Loucy (cell line): ENCODE results near the gene CDH5.

ENCODE experiments used
- EZH2phosphoT487 ChIP-seq: fragments of 200-600 bp; IDR thresholded peaks from 2 replicates; pipeline ENCODE4 v1.6.1; 2018; ENCODE audit warnings: antibody characterized with exemption, mild to moderate bottlenecking, moderate library complexity, borderline replicate concordance
- TF ChIP-seq, protein P1 (sequence below): fragments of 200-600 bp; sonication (generic); conservative IDR thresholded peaks from 2 replicates; pipeline ENCODE4 v1.5.1; 2014; ENCODE audit warnings: mild to moderate bottlenecking, antibody characterized with exemption, low read length

DNA sequence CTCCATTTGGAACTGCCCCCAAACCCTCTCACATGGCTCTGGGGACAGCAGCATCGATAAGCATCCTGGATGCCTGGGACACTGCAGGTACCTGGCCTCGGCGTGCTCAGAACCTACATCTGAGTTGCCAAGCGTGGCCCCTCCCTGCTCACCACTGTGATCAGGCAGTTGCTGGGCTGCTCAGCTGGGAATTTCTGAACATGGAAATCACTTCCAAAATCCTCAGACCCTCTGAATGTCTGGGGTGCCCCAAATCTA, 6.3 kb downstream of the CDH5 start:
- TF ChIP-seq, protein P1, sequence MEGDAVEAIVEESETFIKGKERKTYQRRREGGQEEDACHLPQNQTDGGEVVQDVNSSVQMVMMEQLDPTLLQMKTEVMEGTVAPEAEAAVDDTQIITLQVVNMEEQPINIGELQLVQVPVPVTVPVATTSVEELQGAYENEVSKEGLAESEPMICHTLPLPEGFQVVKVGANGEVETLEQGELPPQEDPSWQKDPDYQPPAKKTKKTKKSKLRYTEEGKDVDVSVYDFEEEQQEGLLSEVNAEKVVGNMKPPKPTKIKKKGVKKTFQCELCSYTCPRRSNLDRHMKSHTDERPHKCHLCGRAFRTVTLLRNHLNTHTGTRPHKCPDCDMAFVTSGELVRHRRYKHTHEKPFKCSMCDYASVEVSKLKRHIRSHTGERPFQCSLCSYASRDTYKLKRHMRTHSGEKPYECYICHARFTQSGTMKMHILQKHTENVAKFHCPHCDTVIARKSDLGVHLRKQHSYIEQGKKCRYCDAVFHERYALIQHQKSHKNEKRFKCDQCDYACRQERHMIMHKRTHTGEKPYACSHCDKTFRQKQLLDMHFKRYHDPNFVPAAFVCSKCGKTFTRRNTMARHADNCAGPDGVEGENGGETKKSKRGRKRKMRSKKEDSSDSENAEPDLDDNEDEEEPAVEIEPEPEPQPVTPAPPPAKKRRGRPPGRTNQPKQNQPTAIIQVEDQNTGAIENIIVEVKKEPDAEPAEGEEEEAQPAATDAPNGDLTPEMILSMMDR: no peak
- TF ChIP-seq EZH2phosphoT487: no peak
